HG03064 (cell line): ENCODE measurements around the gene ZNF691.

Experiments
- ATAC-seq: cut with Tn5 transposase; IDR thresholded peaks from one replicate; pipeline ENCODE4 v1.9.1; 2021; ENCODE audit warnings: low read depth; ENCODE audit not compliant: unreplicated experiment

The ZNF691 gene

DNA sequence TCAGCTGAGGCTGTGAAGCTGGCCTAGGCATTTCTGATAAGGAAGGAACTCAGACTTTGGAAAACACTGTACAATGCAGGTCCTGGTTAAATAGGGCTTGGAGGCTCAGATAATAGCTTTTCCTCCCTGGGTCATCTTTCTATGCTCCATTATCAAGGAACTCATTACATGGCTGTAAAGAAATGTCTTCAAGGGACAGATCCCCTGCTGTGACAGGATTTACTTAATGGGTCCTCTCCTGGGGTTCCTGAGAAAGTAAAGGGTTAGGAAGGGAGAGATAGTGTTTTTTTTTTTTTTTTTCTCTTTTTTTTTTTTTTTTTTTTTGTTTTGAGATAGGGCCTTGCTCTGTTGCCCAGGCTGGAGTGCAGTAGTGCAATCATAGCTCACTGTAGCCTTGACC is 15.1 kb upstream of the ZNF691 start:
- no peak for ATAC-seq

DNA sequence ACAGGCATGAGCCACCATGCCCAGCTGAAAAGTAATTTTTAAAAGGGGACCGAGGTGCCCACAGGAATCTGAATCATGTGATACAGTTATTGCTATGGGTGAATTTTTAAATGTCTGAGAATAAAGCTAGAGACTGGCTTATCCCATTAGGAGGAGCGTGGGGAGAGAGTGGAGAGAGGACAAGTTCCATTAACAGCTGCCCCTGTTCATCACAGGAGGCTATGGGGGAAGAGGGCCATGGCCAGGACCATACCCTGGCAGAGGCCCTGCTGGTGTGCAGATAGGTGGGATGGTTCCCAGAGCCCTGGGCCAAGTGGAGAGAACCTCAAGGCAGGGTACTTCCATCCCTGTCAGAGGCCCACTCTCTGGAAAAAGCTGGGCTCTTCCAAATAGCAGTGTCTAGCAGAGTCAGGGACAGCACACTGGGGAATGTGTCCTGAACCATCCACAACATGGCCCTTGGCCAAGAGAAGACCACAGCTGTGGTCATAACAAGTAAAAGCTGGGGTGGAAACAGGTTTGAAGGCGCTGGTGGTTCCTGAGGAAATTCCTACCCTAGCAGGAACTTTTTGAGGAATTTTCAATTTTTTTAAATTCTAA is 13.7 kb upstream of the ZNF691 start:
- ATAC-seq = no peak

DNA sequence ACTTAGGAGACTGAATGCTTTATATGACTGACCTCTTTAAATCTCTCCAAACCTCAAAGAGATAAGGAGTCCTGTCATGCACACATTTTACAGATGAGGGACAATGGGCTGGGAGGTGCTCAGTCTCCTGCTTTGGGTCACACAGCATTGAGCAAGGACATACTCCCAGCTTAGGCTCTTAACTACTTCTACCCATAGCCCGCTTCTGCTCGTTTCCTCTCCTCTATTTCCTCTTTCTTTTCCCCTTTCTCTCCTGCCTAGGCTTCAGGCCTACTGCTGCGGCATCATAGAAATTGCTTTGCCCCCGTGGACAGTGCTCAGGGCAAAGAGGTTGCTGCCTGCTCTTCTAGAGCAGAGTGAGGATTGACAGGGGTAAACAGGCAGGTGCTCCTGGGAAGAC is 12.4 kb upstream of the ZNF691 start:
- no peak for ATAC-seq

- no peak for ATAC-seq
Observed at GRCh38 chr1:42834803-42835202, 11.6 kb upstream of the ZNF691 start.

DNA sequence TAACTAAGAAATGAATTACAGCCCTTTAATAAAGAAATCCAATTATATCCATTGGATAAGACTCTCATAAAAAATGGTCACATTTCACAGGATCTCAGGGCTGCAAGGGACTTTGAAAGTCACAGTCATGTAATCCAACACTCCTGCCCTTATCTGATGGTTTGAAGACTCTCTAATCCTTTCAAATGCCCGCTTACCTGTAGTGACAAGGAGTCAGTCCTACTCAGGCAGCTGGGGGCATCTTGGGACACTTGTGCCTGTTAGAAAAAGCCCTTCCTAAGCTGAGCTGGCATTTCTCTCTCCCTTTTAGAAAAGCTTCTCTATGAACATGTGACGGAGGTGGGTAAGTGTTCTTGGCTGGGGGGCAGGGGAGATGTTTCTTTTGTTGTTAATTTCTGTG is 11.0 kb upstream of the ZNF691 start:
- ATAC-seq = no peak

GRCh38 chr1:42837709-42838108 is 8.7 kb upstream of the ZNF691 start:
- ATAC-seq = no peak

GRCh38 chr1:42838482-42839190 is 7.8 kb upstream of the ZNF691 start:
- ATAC-seq = no peak

DNA sequence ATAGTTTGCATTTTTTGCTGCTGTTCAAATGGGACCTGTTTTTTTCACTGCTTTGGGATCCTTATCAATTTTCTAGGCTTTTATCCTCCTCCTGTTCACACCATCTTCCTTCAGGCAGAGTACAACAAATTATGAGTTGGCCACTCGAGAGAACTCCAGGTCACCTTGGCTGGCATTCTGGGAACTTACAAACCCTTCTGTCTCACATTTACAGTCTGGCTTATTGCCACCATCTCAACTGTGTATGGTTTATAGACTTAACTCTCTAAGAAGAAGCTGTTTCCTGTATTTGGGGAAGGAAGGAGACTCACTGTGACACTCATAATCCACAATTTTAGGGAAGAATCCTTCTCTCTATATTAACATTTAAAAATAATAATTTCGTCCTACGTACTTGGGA is 5.4 kb upstream of the ZNF691 start:
- no peak for ATAC-seq

DNA sequence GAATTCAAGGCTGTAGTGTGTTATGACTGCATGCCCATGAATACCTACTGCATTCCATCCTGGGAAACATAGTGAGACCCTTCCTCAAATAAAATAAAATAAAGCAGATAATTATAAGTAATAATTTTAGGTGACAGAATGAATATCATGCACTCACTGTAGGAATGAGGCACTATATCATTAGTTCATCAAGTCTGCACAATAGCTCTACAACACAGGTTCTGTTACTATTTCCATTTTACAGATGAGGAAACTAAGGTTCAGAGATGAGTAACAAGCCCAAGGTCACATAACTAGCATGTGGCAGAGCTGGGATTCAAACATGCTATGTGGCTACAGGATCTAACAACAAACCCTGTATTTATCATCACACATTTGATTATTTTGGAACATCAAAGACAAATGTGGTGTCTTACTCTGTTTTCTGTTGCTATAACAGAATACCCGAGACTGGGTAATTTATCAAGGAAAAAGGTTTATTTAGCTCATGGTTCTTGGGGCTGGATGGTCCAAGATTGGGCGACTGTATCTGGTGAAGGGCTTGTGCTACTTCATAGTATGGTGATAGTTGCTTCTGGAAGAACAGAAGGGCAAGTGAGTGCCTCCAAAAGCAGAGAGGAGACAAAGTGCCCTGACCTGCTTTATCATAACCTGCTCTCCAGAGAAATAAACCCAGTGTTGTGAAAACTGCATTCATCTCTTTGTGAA is 4.8 kb upstream of the ZNF691 start:
- ATAC-seq = no peak

DNA sequence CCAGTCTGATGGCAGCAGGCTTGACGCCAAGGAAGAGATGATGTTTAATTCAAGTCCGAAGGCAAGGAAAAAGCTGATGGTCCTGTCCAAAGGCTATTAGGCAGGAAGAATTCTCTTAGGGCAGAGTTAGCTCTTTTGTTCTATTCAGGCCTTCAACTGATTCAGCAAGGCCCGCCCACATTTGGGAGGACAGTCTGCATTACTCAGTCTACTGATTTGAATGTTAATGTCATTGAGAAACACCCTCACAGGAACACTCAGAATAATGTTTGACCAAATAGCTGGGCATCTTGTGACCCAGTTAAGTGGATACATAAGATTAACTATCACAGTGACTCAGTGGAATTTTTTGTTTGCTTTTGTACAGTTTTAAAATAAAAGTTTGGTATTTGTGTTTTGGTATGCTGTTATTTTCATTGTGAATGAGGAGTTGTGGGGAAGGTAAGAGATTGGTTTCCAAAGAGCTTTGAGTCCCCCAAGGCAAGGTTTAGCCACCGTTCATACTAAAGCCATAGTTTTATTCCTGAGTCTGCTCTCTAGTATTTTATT is 1.7 kb upstream of the ZNF691 start:
- no peak for ATAC-seq

DNA sequence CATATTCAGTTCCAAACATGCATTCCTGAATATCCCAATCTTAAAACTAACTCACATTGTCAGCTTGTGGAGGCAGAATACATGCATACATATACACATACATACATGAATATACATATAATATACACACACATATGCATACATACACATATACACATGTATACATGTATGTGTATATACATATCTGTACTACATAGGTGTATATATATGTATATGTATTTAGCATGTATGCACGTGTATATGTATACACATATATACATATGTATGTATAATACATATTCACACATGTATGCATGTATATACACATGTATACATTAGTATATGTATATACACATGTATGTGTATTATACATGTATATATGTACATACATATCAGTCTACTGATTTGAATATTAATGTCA is 1.2 kb upstream of the ZNF691 start:
- no peak for ATAC-seq

DNA sequence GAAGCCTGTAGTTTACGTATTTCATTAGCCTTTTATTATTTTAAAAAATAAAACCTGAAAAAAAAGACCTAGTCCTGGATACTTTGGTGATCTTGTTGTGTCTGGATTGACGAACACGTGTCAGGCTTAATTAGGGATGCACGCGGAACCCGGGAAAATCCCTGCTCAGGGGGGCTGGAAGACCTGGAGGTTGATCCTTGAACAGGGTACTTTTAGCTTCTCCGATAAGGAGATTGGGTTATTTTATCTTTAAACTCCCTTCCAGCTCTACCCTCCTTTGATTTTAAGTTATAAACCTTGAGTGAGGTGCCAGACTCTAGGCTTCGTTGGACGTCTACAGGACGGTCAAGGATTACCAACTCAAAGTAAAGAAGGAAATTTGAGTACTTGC is 552 bp upstream of the ZNF691 start:
- peak; percentile 32 for ATAC-seq

DNA sequence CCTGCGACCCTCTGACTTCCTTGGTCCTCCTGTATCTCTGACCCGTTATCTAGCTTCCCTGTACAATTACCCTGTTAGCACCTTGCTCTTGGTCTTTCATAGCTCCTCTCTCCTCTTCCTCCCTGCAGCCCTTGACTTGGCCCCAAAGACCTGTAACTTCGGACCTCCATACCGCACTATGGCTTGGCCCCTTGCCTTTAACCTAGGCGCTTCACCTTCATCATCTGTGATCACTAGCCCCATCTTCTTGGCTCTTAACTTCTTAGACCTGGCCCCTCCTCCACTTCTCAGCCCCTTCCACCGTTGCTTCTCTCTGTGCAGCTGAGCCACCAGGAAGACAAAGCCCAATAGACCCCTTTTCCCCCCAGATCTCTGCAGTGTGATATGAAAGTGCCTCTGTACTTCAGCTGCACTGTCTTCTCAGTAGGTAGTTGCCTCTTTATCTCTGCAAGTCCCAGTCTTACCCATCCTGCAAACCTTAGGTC is 740 bp downstream of the ZNF691 start:
- ATAC-seq = no peak

DNA sequence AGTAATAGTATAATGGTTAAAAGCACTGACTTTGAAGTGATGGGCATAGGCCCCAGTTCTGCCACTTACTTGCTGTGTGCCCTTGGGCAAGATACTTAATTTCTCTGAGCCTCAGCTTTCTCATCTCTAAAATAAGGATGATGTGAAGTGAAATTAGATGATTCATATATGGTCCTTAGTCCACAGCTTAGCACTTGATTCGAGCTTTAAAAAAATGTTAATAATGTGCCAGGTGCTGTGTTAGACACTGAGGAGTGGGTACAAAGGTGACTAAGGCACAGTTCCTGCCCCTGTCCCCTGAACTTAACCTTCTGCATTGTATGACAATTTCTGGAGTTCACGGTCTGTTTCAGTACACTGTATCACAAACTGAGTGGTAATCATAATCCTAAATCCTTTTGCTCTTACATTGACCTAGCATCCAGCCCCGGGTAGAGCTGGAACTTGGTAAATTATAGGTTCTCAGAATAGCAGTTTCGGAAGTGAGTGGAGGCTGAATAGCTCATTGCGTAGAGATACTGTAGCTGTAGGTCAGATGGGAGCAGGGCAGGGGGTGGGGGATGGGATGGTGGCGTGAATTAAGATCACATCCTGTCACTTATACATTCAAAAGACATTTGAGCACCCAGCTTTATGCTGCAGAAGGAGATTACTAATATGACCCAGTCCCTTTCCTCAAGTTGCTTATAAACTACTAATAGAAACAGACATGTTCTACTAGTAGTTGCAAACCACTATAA is 1.5 kb downstream of the ZNF691 start:
- ATAC-seq = no peak

GRCh38 chr1:42848823-42849537 is 2.6 kb downstream of the ZNF691 start:
- no peak for ATAC-seq

DNA sequence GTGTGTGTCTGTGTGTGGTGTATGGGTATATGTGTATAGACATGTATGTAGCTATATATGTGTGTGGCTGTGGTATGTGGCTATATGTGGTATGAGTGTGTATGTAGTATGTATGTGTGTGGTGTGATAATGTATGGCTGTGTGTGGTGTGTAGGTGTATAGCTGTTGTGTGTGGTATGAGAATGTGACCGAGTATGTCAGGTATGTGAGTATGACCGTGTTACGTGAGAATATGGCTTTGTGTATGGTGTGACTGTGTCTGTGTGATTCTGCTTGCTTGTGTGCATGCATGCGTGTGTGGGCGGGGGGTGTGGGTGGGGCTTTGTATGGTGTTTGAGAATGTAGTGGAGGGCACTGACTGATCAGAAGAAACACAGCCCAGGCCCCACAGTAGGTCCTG is 3.5 kb downstream of the ZNF691 start:
- ATAC-seq = no peak

- no peak for ATAC-seq
Observed at GRCh38 chr1:42851420-42851819, 5.0 kb downstream of the ZNF691 start.

GRCh38 chr1:42851960-42852607 is 5.7 kb downstream of the ZNF691 start:
- no peak for ATAC-seq

DNA sequence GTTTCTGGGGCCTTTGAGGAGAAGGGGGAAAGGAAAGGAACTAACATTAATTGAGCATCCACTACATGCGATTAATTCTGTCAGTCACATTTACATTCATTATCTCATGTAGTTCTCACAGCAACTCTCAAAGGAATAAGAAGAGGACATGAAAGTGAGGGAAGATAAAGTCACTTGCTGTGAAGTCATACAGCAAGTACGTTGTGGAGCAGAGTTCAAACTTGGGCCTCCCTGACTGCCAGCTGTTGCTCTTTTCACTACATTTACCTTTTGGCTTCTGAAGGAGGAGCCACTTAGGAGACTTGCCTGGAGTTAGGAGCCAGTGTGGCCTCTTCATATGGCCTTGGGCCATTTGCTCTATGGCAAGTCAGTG is 6.2 kb downstream of the ZNF691 start:
- ATAC-seq = no peak
